Measurements from ENCODE around the gene HERPUD2. TPM values are rescaled to one million over a fixed set of nuclear protein-coding genes. Genes with fewer than 3 reads are reported as not detected.

The HERPUD2 gene
- total RNA-seq, 1 experiment from 2014 or later, result 11.7 TPM

DNA sequence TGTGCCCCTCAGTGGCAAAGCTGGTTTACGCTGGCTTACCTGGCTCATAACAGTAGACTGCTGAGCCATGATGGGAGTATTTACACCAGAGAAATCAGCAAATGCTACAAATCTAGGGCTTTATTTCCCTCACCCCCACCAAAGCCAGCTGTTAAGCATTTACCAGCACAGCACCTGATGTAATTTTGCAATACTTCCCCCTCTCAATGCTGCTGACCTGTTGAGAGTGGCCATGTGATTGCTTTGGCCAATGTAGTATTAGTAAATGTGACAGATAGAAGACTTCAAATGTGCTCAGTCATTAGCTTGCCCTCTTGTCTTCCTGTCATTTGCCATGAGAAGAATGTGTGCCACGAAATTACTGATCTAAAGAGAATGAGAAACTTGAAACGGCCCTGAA lies 46.6 kb downstream of the HERPUD2 start:
- H4K20me1 ChIP-seq (ENCODE audit: low read length), result no peaks in the 10 kb centered on the region

DNA sequence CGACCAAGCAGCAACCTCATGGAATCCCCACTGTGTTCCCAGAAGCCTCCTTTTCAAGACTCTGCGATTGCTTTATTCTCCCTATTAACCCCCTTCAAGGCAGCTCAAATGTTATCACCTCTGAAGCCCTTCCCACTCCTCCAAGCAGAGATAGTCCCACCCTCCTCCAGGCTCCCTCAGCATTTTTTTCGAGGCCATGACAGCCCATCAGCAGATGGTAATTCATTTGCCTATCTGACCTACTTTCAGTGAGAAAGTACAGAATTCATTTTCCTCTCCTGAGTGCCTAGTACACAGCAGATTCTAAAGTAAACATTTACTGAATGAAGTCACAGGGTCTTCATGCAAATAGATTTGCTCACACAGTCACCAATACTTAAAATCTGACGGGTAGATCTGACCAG lies 47.8 kb downstream of the HERPUD2 start:
- ChIA-PET CTCF (no interaction called here), POLR2A (ENCODE audit: unreplicated experiment) (no interaction called here)
- intact Hi-C loops (cut with micrococcal nuclease), result no loop called here
- Histone ChIP-seq H3F3A (ENCODE audit: low read length, unreplicated experiment) (no peaks in the 10 kb centered on the region), H3K4me2 (ENCODE audit: low read length) (no peak overlapping the region), H4K20me1 (ENCODE audit: low read length) (no peaks in the 10 kb centered on the region), H3K27me3 (ENCODE audit: low read length) (no peaks in the 10 kb centered on the region), H3K4me3 (ENCODE audit: low read length) (no peak overlapping the region), H3K9me2 (replicated peaks; ENCODE audit: low read length) (no peaks in the 10 kb centered on the region), H3K27ac (ENCODE audit: low read length) (no peak overlapping the region), H2AFZ (ENCODE audit: low read length) (no peak overlapping the region), H3K9me3 (ENCODE audit: low read length) (no peaks in the 10 kb centered on the region), H3K4me1 (ENCODE audit: insufficient read depth, low read length) (no peaks in the 10 kb centered on the region), H3K79me2 (ENCODE audit: low read length) (no peaks in the 10 kb centered on the region), H3K9ac (ENCODE audit: low read length) (no peak overlapping the region), H3K36me3 (ENCODE audit: low read depth, low read length) (no peaks in the 10 kb centered on the region)
- BruUV-seq (replicated peaks), result no TSS peak
- ATAC-seq (no peak), DNase-seq (no peak)
- TF ChIP-seq, protein P1, sequence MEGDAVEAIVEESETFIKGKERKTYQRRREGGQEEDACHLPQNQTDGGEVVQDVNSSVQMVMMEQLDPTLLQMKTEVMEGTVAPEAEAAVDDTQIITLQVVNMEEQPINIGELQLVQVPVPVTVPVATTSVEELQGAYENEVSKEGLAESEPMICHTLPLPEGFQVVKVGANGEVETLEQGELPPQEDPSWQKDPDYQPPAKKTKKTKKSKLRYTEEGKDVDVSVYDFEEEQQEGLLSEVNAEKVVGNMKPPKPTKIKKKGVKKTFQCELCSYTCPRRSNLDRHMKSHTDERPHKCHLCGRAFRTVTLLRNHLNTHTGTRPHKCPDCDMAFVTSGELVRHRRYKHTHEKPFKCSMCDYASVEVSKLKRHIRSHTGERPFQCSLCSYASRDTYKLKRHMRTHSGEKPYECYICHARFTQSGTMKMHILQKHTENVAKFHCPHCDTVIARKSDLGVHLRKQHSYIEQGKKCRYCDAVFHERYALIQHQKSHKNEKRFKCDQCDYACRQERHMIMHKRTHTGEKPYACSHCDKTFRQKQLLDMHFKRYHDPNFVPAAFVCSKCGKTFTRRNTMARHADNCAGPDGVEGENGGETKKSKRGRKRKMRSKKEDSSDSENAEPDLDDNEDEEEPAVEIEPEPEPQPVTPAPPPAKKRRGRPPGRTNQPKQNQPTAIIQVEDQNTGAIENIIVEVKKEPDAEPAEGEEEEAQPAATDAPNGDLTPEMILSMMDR (conservative IDR thresholded peaks at IDR 0.05; ENCODE audit: low read depth, low read length), result no peak
- TF ChIP-seq EZH2 (IDR thresholded peaks at IDR 0.05; ENCODE audit: low read length, unreplicated experiment) (no peak), EZH2phosphoT487 (IDR thresholded peaks at IDR 0.05; ENCODE audit: borderline replicate concordance, low read length) (no peak)

More for the DNA sequence above, 46.6 kb downstream of the HERPUD2 start:
- H2AFZ ChIP-seq (ENCODE audit: low read length), result no peak overlapping the region
- H3K4me1 ChIP-seq (ENCODE audit: insufficient read depth, low read length), result no peaks in the 10 kb centered on the region
- no peaks in the 10 kb centered on the region for H3K9me2 ChIP-seq (replicated peaks; ENCODE audit: low read length)
- no peak overlapping the region for H3K4me2 ChIP-seq (ENCODE audit: low read length)
- H3K4me3 ChIP-seq (ENCODE audit: low read length), result no peak overlapping the region
- ChIA-PET CTCF (no interaction called here), POLR2A (ENCODE audit: unreplicated experiment) (no interaction called here)
- ATAC-seq, result no peak
- no TSS peak for BruUV-seq (replicated peaks)
- TF ChIP-seq, protein P1 (conservative IDR thresholded peaks at IDR 0.05; ENCODE audit: low read depth, low read length), result no peak
- TF ChIP-seq EZH2 (IDR thresholded peaks at IDR 0.05; ENCODE audit: low read length, unreplicated experiment), result no peak
- TF ChIP-seq EZH2phosphoT487 (IDR thresholded peaks at IDR 0.05; ENCODE audit: borderline replicate concordance, low read length), result no peak
- no peaks in the 10 kb centered on the region for H3K27me3 ChIP-seq (ENCODE audit: low read length)
- no peaks in the 10 kb centered on the region for H3F3A ChIP-seq (ENCODE audit: low read length, unreplicated experiment)
- H3K36me3 ChIP-seq (ENCODE audit: low read depth, low read length), result no peaks in the 10 kb centered on the region
- intact Hi-C loops (cut with micrococcal nuclease), result no loop called here
- peaks cover 4% of the 10 kb centered on the region for H3K79me2 ChIP-seq (ENCODE audit: low read length)
- no peaks in the 10 kb centered on the region for H3K9me3 ChIP-seq (ENCODE audit: low read length)
- no peak overlapping the region for H3K9ac ChIP-seq (ENCODE audit: low read length)
- DNase-seq, result no peak
- no peak overlapping the region for H3K27ac ChIP-seq (ENCODE audit: low read length)

DNA sequence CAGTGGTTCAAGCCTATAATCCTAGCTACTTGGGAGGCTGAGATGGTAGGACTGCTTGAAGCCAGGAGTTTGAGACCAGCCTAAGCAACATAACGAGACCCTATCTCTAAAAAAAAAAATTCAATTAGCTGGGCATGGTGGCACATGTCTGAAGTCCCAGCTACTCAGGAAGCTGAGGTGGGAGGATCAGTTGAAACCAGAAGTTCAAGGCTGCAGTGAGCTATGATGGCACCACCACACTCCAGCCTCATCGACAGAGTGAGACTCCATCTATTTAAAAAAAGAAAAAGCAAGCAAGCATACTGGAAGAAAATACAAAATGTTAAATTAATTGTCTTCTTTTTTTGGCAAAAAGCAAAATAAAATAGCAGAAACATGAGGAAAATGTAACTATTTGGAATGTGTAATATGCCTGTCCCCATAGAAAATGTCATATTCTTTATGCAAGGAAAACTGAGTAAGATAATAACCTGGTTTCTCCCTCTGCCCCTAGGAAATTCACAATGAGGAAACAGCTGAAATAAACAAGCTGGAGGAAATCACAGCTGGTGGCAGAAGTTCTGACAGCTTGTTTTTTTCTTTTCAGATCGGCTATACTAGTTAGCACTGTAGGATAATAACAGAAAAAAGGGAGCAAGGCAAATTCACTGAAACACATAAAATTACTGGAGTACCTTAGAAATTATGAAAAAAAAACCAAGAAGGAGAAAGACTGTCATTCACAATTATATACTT lies 48.5 kb downstream of the HERPUD2 start:
- ChIA-PET POLR2A (ENCODE audit: unreplicated experiment) (no interaction called here), CTCF (no interaction called here)
- H3K4me2 ChIP-seq (ENCODE audit: low read length), result no peak overlapping the region
- no peaks in the 10 kb centered on the region for H3F3A ChIP-seq (ENCODE audit: low read length, unreplicated experiment)
- TF ChIP-seq EZH2 (IDR thresholded peaks at IDR 0.05; ENCODE audit: low read length, unreplicated experiment), result no peak
- TF ChIP-seq, protein P1 (conservative IDR thresholded peaks at IDR 0.05; ENCODE audit: low read depth, low read length), result no peak
- no peak for TF ChIP-seq EZH2phosphoT487 (IDR thresholded peaks at IDR 0.05; ENCODE audit: borderline replicate concordance, low read length)
- H3K36me3 ChIP-seq (ENCODE audit: low read depth, low read length), result no peaks in the 10 kb centered on the region
- H3K9ac ChIP-seq (ENCODE audit: low read length), result no peak overlapping the region
- H3K4me1 ChIP-seq (ENCODE audit: insufficient read depth, low read length), result no peaks in the 10 kb centered on the region
- H3K27me3 ChIP-seq (ENCODE audit: low read length), result no peaks in the 10 kb centered on the region
- no peak overlapping the region for H3K27ac ChIP-seq (ENCODE audit: low read length)
- H3K79me2 ChIP-seq (ENCODE audit: low read length), result no peaks in the 10 kb centered on the region
- intact Hi-C loops (cut with micrococcal nuclease), result no loop called here
- H2AFZ ChIP-seq (ENCODE audit: low read length), result no peak overlapping the region
- no peak overlapping the region for H3K4me3 ChIP-seq (ENCODE audit: low read length)
- BruUV-seq (replicated peaks), result no TSS peak
- H4K20me1 ChIP-seq (ENCODE audit: low read length), result no peaks in the 10 kb centered on the region
- no peaks in the 10 kb centered on the region for H3K9me2 ChIP-seq (replicated peaks; ENCODE audit: low read length)
- ATAC-seq, result no peak
- no peaks in the 10 kb centered on the region for H3K9me3 ChIP-seq (ENCODE audit: low read length)
- no peak for DNase-seq

All from PC-3 (cell line).